KOPT-K1 (cell line): ENCODE results near the gene AQP12B.
"Not testable (repeated sequence)": the region's sequence is repeated elsewhere in the genome, so short reads cannot be mapped to it uniquely, and the experiment has no call there.

Source experiments
- H3K27ac ChIP-seq: fragments of 200-600 bp; sonication (generic); 2 replicates; pipeline ENCODE4 v1.5.1; 2016; ENCODE audit warnings: antibody characterized with exemption, mild to moderate bottlenecking, low read depth, low read length; ENCODE audit not compliant: poor library complexity, severe bottlenecking
- H3K36me3 ChIP-seq: fragments of 200-600 bp; sonication (generic); 2 replicates; pipeline ENCODE4 v1.5.1; 2017; ENCODE audit warnings: antibody characterized with exemption, mild to moderate bottlenecking, low read length, moderate library complexity; ENCODE audit not compliant: insufficient read depth
- H3K9me3 ChIP-seq: fragments of 200-600 bp; sonication (generic); 2 replicates; pipeline ENCODE4 v1.5.1; 2017; ENCODE audit warnings: antibody characterized with exemption, low read length, mild to moderate bottlenecking; ENCODE audit not compliant: insufficient read depth, poor library complexity, severe bottlenecking

The AQP12B gene

GRCh38 chr2:240696469-240696868, 13.8 kb upstream of the AQP12B start:
- not testable (repeated sequence) for H3K27ac ChIP-seq, H3K9me3 ChIP-seq, H3K36me3 ChIP-seq

- H3K9me3 ChIP-seq, H3K36me3 ChIP-seq, H3K27ac ChIP-seq: not testable (repeated sequence)
Measured at GRCh38 chr2:240695593-240695992, 12.9 kb upstream of the AQP12B start.

- H3K36me3 ChIP-seq, H3K27ac ChIP-seq, H3K9me3 ChIP-seq: not testable (repeated sequence)
Measured at GRCh38 chr2:240694304-240694703, 11.6 kb upstream of the AQP12B start.

GRCh38 chr2:240692583-240693561, 10.2 kb upstream of the AQP12B start:
- not testable (repeated sequence) for H3K27ac ChIP-seq, H3K36me3 ChIP-seq, H3K9me3 ChIP-seq

GRCh38 chr2:240691631-240692420, 9.1 kb upstream of the AQP12B start, which contains the start of gene AQP12A:
Gene AQP12A, plus strand, starts transcription at chr2:240691866. Its CDS starts 48 bp downstream, at chr2:240691914.
- not testable (repeated sequence) for H3K36me3 ChIP-seq, H3K9me3 ChIP-seq, H3K27ac ChIP-seq

GRCh38 chr2:240691075-240691427, 8.4 kb upstream of the AQP12B start:
- H3K27ac ChIP-seq, H3K9me3 ChIP-seq, H3K36me3 ChIP-seq: not testable (repeated sequence)

GRCh38 chr2:240690421-240691074, 7.9 kb upstream of the AQP12B start:
- H3K9me3 ChIP-seq, H3K36me3 ChIP-seq, H3K27ac ChIP-seq: not testable (repeated sequence)

GRCh38 chr2:240689975-240690374, 7.3 kb upstream of the AQP12B start:
- H3K27ac ChIP-seq = no peak overlapping the region
- no peaks in the 10 kb centered on the region for H3K9me3 ChIP-seq
- no peaks in the 10 kb centered on the region for H3K36me3 ChIP-seq

- no peaks in the 10 kb centered on the region for H3K9me3 ChIP-seq
- no peaks in the 10 kb centered on the region for H3K36me3 ChIP-seq
- H3K27ac ChIP-seq = no peak overlapping the region
Measured at GRCh38 chr2:240688553-240688919, 5.9 kb upstream of the AQP12B start.

GRCh38 chr2:240687741-240688552, 5.3 kb upstream of the AQP12B start:
- Histone ChIP-seq H3K9me3 (no peaks in the 10 kb centered on the region), H3K27ac (no peak overlapping the region), H3K36me3 (no peaks in the 10 kb centered on the region)

- no peak overlapping the region for H3K27ac ChIP-seq
- no peaks in the 10 kb centered on the region for H3K36me3 ChIP-seq
- H3K9me3 ChIP-seq = no peaks in the 10 kb centered on the region
Measured at GRCh38 chr2:240687045-240687740, 4.5 kb upstream of the AQP12B start.

- Histone ChIP-seq H3K9me3 (no peaks in the 10 kb centered on the region), H3K36me3 (no peaks in the 10 kb centered on the region), H3K27ac (no peak overlapping the region)
Measured at GRCh38 chr2:240686460-240686859, 3.8 kb upstream of the AQP12B start.

- Histone ChIP-seq H3K9me3 (no peaks in the 10 kb centered on the region), H3K27ac (no peak overlapping the region), H3K36me3 (no peaks in the 10 kb centered on the region)
Measured at GRCh38 chr2:240685771-240686371, 3.2 kb upstream of the AQP12B start.
